ENCODE data around the gene TMEM63B. TPM values are rescaled to one million over a fixed set of nuclear protein-coding genes. Genes with fewer than 3 reads are reported as not detected.
"Not testable (repeated sequence)": the region's sequence is repeated elsewhere in the genome, so short reads cannot be mapped to it uniquely, and the experiment has no call there.

Gene TMEM63B
- total RNA-seq, 1 experiment from 2014 or later: 12.7 TPM

DNA sequence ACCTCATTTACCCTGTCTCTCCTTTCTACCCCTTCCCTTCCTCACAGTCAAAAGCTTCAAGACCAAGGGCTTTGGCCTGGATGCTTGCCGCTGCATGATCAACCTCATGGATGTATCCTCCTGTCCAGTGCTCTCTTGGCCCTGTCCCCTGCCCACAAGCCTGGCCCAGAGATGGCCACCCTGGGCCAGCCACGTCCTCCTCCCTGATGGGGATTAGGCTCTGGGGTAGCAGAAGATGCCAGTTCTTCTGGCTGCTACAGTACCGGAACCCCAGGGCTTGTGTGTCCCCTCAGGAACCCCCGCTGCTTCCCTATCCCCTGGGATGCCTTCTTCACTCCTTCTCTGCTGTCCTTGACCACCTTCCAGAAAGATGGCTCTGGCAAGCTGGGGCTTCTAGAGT is 53.5 kb downstream of the TMEM63B start:
- Histone ChIP-seq H3K27me3 (replicated peaks) (no peaks in the 10 kb centered on the region; the same call in 1 of the 2 replicates), H3K27ac (no peak overlapping the region), H3K9me3 (replicated peaks) (no peaks in the 10 kb centered on the region), H3K4me3 (no peak overlapping the region), H3K36me3 (no peaks in the 10 kb centered on the region), H3K4me1 (replicated peaks) (peaks cover 5% of the 10 kb centered on the region; the same call in 1 of the 2 replicates)
- DNase-seq (ENCODE audit: low read depth in 1 of 2, low spot score in 2 of 2): no peak

DNA sequence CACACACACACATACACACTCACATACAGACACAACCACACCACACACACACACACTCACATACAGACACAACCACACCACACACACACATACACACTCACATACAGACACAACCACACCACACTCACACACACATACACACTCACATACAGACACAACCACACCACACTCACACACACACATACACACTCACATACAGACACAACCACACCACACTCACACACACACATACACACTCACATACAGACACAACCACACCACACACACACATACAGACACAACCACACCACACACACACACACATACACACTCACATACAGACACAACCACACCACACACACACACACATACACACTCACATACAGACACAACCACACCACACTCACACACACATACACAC is 54.4 kb downstream of the TMEM63B start:
- H3K4me3 ChIP-seq; H3K4me1 ChIP-seq (replicated peaks); H3K36me3 ChIP-seq; H3K9me3 ChIP-seq (replicated peaks); DNase-seq (ENCODE audit: low read depth in 1 of 2, low spot score in 2 of 2); H3K27me3 ChIP-seq (replicated peaks); H3K27ac ChIP-seq: not testable (repeated sequence)

DNA sequence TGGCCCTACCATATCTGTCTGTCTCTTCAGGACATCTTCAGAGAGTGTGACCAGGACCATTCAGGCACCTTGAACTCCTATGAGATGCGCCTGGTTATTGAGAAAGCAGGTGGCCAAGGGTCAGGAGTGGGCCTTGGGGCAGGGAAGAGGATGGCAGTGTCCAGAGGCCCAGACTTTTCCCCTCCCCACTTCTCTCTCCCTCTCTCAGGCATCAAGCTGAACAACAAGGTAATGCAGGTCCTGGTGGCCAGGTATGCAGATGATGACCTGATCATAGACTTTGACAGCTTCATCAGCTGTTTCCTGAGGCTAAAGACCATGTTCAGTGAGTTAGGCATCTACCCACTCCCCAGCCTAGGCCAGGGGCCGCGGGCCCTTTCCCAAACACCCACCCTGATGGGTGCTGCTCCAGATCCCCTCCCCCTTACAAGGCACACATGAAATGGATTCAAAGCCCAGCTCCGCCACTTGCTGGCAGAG is 55.6 kb downstream of the TMEM63B start:
- Histone ChIP-seq H3K4me3 (no peak overlapping the region), H3K27me3 (replicated peaks) (no peaks in the 10 kb centered on the region; the same call in 1 of the 2 replicates), H3K9me3 (replicated peaks) (no peaks in the 10 kb centered on the region), H3K36me3 (no peaks in the 10 kb centered on the region), H3K27ac (no peak overlapping the region), H3K4me1 (replicated peaks) (peaks cover 5% of the 10 kb centered on the region; the same call in 1 of the 2 replicates)
- DNase-seq (ENCODE audit: low read depth in 1 of 2, low spot score in 2 of 2): no peak

DNA sequence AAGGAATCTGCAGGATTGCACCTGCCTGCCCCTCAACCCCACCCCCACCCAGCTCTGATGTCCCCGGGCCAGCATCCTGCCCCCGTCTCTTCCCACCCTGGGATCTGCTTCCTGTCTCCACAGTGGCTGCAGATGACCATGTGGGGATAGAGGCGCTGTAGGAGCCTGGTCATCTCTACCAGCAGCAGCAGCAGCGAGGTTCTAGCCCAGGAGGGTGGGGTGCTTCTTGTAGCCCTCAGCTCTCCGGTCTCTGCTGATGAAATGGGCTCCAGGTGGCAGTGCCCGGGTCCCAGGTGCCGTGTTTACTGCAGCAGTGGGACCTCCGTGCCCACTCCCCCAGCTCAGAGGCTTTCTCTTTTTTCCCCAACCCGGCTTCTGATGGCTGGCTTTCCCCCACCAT is 56.4 kb downstream of the TMEM63B start:
- no peak overlapping the region for H3K27ac ChIP-seq
- no peaks in the 10 kb centered on the region for H3K9me3 ChIP-seq (replicated peaks)
- H3K4me3 ChIP-seq: no peak overlapping the region
- H3K27me3 ChIP-seq (replicated peaks): no peaks in the 10 kb centered on the region; the same call in 1 of the 2 replicates
- peaks cover 5% of the 10 kb centered on the region; the same call in 1 of the 2 replicates for H3K4me1 ChIP-seq (replicated peaks)
- H3K36me3 ChIP-seq: no peaks in the 10 kb centered on the region
- no peak for DNase-seq (ENCODE audit: low read depth in 1 of 2, low spot score in 2 of 2)

DNA sequence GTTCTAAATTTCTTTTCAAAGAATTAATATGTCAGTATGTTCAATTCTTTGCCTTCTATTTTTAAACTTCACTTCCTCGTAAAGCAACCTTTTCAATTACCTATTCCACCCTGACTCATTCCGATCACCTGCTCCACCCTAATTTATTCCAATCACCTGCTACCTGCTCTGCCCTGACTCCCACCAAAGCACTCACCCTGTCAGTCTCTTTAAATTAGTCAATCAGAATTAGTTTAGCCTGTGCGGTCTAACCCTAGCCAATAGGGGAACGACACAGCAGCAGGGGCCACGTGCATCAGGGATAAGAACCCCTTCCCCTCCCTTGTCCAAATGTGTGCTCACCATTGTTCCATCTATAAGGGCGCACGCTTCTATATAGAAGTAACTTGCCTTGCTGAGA is 58.0 kb downstream of the TMEM63B start:
- H3K27me3 ChIP-seq (replicated peaks); H3K9me3 ChIP-seq (replicated peaks); DNase-seq (ENCODE audit: low read depth in 1 of 2, low spot score in 2 of 2); H3K4me3 ChIP-seq; H3K36me3 ChIP-seq; H3K27ac ChIP-seq; H3K4me1 ChIP-seq (replicated peaks): not testable (repeated sequence)

DNA sequence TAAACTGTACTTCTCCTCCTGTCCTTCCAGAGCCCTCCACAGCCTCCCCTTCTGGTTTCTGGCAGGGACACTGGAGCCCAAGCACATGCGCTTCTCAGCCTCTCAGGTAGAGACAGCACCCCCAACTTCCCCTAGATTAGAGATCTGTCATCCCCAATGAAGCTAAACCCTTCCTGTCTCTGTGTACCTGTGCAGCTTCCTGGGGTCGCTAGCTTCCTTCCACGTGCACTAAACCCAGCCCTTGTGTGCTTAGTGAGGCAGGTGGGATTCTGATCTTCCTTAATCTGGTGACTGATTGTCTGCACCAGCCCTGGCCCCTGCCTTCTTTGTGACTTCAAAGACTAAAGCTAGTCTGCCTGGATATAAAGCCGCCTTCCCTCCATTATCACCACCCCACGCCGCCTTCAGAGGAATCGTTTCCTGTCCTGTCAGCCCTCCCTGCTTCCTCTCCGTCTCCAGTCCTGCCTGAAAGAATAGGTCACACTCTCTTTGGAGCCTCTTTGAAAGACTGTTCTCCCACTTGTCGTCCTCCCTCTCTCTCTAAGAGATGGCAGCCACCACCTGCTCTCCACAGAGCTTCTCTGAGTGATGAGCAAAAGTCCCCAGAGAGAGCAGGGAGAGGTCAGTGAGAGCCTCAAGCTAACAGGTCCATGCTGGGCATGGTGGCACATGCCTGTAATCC is 58.7 kb downstream of the TMEM63B start:
- H3K4me1 ChIP-seq (replicated peaks): no peaks in the 10 kb centered on the region
- no peak overlapping the region for H3K4me3 ChIP-seq
- H3K9me3 ChIP-seq (replicated peaks): no peaks in the 10 kb centered on the region
- DNase-seq (ENCODE audit: low read depth in 1 of 2, low spot score in 2 of 2): no peak
- H3K36me3 ChIP-seq: no peaks in the 10 kb centered on the region
- no peaks in the 10 kb centered on the region; the same call in 1 of the 2 replicates for H3K27me3 ChIP-seq (replicated peaks)
- H3K27ac ChIP-seq: no peak overlapping the region

DNA sequence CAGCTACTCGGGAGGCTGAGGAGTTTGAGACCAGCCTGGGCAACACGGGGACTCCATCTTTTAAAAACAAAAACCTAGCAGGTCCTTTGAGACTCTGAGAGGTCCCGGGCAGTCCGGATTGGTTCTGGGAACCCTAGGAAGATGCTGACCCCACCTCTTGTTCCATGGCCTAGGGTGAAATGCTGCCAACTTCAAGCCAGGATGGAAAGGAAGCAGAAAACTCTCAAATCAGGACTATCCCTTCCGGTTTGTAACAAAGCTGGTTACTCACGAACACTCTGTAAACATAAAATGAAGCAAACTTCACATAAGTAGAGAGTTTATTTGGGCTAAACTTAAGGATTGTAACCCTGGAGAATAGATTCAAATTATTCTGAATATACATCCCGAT is 59.3 kb downstream of the TMEM63B start:
- no peaks in the 10 kb centered on the region for H3K36me3 ChIP-seq
- H3K4me3 ChIP-seq: no peak overlapping the region
- no peak for DNase-seq (ENCODE audit: low read depth in 1 of 2, low spot score in 2 of 2)
- no peaks in the 10 kb centered on the region for H3K9me3 ChIP-seq (replicated peaks)
- no peaks in the 10 kb centered on the region for H3K4me1 ChIP-seq (replicated peaks)
- H3K27ac ChIP-seq: no peak overlapping the region
- H3K27me3 ChIP-seq (replicated peaks): no peaks in the 10 kb centered on the region; the same call in 1 of the 2 replicates

DNA sequence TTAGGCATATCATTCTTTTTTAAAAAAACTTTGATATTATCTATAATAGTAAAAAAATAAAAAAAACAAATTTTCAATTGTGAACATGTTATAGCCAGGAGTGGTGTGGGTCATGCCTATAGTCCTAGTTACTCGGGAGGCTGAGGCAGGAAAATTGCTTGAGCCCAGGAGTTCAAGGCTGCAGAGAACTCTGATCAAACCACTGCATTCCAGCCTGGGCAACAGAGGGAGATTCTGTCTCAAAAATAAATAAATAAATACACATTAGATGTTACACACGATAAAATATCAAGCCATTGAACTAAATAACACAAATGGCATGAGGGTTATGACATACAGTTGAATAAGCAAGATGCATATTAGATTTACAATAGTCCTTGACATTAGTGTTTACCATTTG is 61.5 kb downstream of the TMEM63B start:
- H3K27ac ChIP-seq: no peak overlapping the region
- H3K4me1 ChIP-seq (replicated peaks): no peaks in the 10 kb centered on the region
- H3K36me3 ChIP-seq: no peaks in the 10 kb centered on the region
- no peaks in the 10 kb centered on the region for H3K9me3 ChIP-seq (replicated peaks)
- no peak for DNase-seq (ENCODE audit: low read depth in 1 of 2, low spot score in 2 of 2)
- H3K4me3 ChIP-seq: no peak overlapping the region
- H3K27me3 ChIP-seq (replicated peaks): no peaks in the 10 kb centered on the region; the same call in 1 of the 2 replicates

DNA sequence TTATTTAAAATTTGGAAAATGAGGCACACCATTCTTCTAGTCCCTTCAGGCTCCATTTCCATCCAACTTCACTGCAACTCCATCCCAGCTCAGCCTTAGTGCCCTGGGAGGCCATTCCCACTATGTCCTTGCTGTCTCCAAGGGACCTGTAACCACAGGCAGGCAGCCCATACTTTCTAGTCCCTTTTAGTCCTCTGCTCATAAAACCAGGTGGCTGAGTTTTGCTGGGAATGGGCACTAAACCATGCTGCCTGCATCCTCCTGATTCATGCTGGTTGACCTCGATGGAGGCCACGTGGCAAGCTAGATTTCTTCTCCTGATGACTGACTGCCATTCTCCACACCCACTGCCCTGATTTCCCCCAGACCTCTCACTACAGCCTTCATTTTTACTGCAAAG is 61.9 kb downstream of the TMEM63B start:
- no peak overlapping the region for H3K27ac ChIP-seq
- DNase-seq (ENCODE audit: low read depth in 1 of 2, low spot score in 2 of 2): no peak
- H3K9me3 ChIP-seq (replicated peaks): no peaks in the 10 kb centered on the region
- H3K27me3 ChIP-seq (replicated peaks): no peaks in the 10 kb centered on the region; the same call in 1 of the 2 replicates
- H3K4me1 ChIP-seq (replicated peaks): no peaks in the 10 kb centered on the region
- H3K4me3 ChIP-seq: no peak overlapping the region
- H3K36me3 ChIP-seq: no peaks in the 10 kb centered on the region

DNA sequence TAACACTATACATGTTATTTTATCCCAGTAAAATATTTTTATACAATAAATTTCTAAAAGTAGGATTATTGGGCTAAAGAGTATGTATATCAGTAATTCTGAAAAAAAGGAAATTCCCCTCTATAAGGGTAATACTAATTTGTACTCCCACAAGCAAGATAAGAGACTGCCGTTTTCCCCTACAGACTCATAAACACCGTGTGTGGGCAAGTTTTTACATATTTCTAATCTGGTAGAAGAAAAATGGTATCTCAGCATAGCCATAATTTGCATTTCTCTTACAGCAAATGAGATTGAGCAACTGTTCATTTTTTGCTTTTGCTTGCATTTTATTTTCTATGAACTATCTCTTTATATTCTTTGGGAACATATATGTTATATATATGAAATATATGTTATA is 63.4 kb downstream of the TMEM63B start:
- Histone ChIP-seq H3K27me3 (replicated peaks) (no peaks in the 10 kb centered on the region; the same call in 1 of the 2 replicates), H3K4me3 (no peak overlapping the region), H3K27ac (no peak overlapping the region), H3K36me3 (no peaks in the 10 kb centered on the region), H3K4me1 (replicated peaks) (no peaks in the 10 kb centered on the region), H3K9me3 (replicated peaks) (no peaks in the 10 kb centered on the region)
- no peak for DNase-seq (ENCODE audit: low read depth in 1 of 2, low spot score in 2 of 2)

DNA sequence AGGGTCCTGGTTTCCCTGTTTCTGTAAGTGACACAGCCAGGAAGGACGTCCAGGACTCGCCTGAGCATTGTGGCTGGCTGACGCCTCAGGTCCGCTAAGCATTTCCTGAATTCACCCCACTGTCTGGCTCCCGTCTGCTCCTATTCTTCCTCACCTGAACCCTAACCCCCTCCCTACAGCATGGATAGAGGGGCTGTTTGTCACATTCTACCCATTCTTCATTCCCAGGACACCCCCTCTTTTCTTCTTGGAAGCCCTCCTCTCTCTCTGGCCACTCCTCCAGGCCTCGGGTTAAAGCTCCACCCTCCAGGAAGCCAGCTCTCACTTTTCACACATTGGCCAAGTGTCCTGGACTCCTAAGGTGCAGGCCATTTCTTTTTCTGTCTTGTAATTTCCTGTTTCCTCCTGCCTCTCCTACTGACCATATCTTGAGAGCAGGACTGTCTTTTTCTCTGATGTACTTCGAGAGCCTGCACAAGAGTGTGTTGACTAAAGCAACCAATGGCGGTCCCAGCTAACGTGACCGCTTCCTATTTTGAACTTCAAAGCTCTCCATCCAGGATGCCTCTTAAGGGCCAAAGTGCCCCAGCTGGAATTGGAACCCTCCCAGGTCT is 65.2 kb downstream of the TMEM63B start:
- no peaks in the 10 kb centered on the region for H3K4me1 ChIP-seq (replicated peaks)
- DNase-seq (ENCODE audit: low read depth in 1 of 2, low spot score in 2 of 2): no peak
- no peaks in the 10 kb centered on the region; the same call in 1 of the 2 replicates for H3K27me3 ChIP-seq (replicated peaks)
- H3K4me3 ChIP-seq: no peak overlapping the region
- H3K9me3 ChIP-seq (replicated peaks): no peaks in the 10 kb centered on the region
- H3K36me3 ChIP-seq: no peaks in the 10 kb centered on the region
- no peak overlapping the region for H3K27ac ChIP-seq

DNA sequence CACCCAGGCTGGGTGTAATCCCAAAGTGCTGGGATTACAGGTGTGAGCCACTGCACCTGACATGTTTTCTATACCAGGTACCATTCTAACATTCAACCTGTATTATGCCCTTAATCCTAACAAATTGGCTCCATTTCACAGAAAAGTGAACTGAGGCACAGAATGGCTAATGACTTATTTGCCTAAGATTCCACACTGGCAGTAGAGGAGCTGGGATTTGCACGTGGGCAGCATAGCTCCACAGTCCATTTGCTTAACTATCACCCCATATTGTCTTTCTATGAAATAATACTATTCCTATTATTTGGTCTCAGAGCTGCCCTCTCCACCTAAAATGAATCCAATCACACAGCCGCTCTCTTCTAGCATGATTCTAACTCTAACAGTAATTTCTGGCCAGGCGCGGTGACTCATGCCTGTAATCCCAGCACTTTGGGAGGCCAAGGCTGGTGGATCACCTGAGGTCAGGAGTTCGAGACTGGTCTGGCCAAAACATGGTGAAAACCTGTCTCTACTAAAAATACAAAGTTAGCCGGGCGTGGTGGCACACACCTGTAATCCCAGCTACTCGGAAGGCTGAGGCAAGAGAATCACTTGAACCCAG is 66.1 kb downstream of the TMEM63B start:
- Histone ChIP-seq H3K27me3 (replicated peaks) (no peaks in the 10 kb centered on the region; the same call in 1 of the 2 replicates), H3K4me1 (replicated peaks) (no peaks in the 10 kb centered on the region), H3K27ac (no peak overlapping the region), H3K36me3 (no peaks in the 10 kb centered on the region), H3K9me3 (replicated peaks) (no peaks in the 10 kb centered on the region), H3K4me3 (no peak overlapping the region)
- no peak for DNase-seq (ENCODE audit: low read depth in 1 of 2, low spot score in 2 of 2)

DNA sequence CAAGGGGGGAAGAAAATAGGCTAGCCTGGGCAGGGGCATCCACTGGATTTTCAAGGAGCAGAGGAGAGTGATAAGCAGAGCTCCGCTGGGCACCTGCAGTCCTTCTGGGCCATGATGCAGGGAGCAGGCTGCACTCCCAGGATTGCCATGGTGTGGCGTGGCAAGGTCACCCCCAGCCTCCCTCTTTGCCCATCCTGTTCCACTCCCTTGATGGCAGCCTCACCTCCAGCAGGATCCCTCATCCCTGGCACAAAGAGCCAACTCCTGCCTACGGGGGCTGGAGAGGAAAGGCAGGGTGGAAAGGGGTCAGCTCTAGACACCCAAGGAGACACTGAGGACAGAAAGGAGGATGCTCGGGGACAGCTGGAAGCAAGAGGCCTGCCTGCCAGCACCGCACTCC is 67.0 kb downstream of the TMEM63B start:
- H3K27me3 ChIP-seq (replicated peaks): no peaks in the 10 kb centered on the region

DNA sequence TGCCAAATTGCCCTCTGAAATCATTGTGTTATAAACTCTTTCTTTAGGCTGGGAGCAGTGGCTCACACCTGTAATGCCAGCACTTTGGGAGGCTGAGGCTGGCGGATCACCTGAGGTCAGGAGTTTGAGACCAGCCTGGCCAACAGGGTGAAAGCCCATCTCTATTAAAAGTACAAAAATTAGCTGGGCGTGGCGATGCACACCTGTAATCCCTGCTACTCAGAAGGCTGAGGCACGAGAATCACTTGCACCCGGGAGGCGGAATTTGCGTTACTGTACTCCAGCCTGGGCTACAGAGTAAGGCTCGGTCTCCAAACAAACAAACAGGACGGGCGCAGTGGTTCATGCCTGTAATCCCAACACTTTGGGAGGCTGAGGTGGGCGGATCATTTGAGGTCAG is 69.0 kb downstream of the TMEM63B start:
- not testable (repeated sequence) for H3K36me3 ChIP-seq; H3K9me3 ChIP-seq (replicated peaks); H3K27me3 ChIP-seq (replicated peaks); DNase-seq (ENCODE audit: low read depth in 1 of 2, low spot score in 2 of 2); H3K4me3 ChIP-seq; H3K4me1 ChIP-seq (replicated peaks); H3K27ac ChIP-seq

More for the DNA sequence above, 67.0 kb downstream of the TMEM63B start:
- Histone ChIP-seq H3K4me1 (replicated peaks) (no peaks in the 10 kb centered on the region), H3K36me3 (no peaks in the 10 kb centered on the region), H3K9me3 (replicated peaks) (no peaks in the 10 kb centered on the region), H3K27ac (no peak overlapping the region), H3K4me3 (no peak overlapping the region)
- DNase-seq (ENCODE audit: low read depth in 1 of 2, low spot score in 2 of 2): no peak
